SU-DHL-6 (cell line): Measurements from ENCODE around the gene TMPRSS9.

Experiments
- H2AFZ ChIP-seq: fragments of 200-600 bp; sonication (generic); 2 replicates; pipeline ENCODE4 v1.6.1; 2014; ENCODE audit warnings: low read depth, mild to moderate bottlenecking, moderate library complexity, mixed read lengths, antibody characterized with exemption, low read length; ENCODE audit not compliant: severe bottlenecking
- H3F3A ChIP-seq: fragments of 200-600 bp; shearing (Covaris generic); 2 replicates; pipeline ENCODE4 v1.6.0; 2016; ENCODE audit warnings: antibody characterized with exemption, mild to moderate bottlenecking; ENCODE audit not compliant: insufficient read depth
- H3K27ac ChIP-seq: fragments of 200-600 bp; sonication (generic); 2 replicates; pipeline ENCODE4 v1.5.1; 2016; ENCODE audit warnings: low read depth, mild to moderate bottlenecking, low read length, moderate library complexity, mixed read lengths
- H3K27me3 ChIP-seq: fragments of 200-600 bp; sonication (generic), shearing (Covaris generic); 2 replicates; pipeline ENCODE4 v1.6.0; 2014; ENCODE audit warnings: mild to moderate bottlenecking, low read length
- H3K36me3 ChIP-seq: fragments of 200-600 bp; sonication (generic); 2 replicates; pipeline ENCODE4 v1.6.1; 2014; ENCODE audit warnings: mild to moderate bottlenecking, low read length, mixed read lengths
- H3K4me2 ChIP-seq: fragments of 300-600, 200-600 bp; shearing (Covaris generic), sonication (generic); 2 replicates; pipeline ENCODE4 v1.6.0; 2014; ENCODE audit warnings: low read length, low read depth, mild to moderate bottlenecking; ENCODE audit not compliant: poor library complexity, severe bottlenecking
- H3K4me3 ChIP-seq: fragments of 200-600 bp; sonication (generic); 2 replicates; pipeline ENCODE4 v1.5.1; 2014; ENCODE audit warnings: antibody characterized with exemption, low read length, mild to moderate bottlenecking, mixed read lengths; ENCODE audit not compliant: insufficient read depth, poor library complexity, severe bottlenecking
- H3K79me2 ChIP-seq: fragments of 200-600 bp; sonication (generic); 2 replicates; pipeline ENCODE4 v1.6.1; 2014; ENCODE audit warnings: mild to moderate bottlenecking, low read length, moderate library complexity; ENCODE audit not compliant: insufficient read depth
- H3K9ac ChIP-seq: fragments of 200-600 bp; sonication (generic); 2 replicates; pipeline ENCODE4 v1.7.0; 2014; ENCODE audit warnings: mild to moderate bottlenecking, low read length
- H3K9me2 ChIP-seq: fragments of 200-600 bp; sonication (generic); replicated peaks from 2 replicates; pipeline ENCODE4 v1.6.1; 2014; ENCODE audit warnings: low read length; ENCODE audit not compliant: insufficient read depth
- H3K9me3 ChIP-seq: fragments of 200-600 bp; sonication (generic); 2 replicates; pipeline ENCODE4 v1.6.1; 2014; ENCODE audit warnings: low read length, mixed read lengths; ENCODE audit not compliant: insufficient read depth
- H4K20me1 ChIP-seq: fragments of 200-600 bp; sonication (generic); 2 replicates; pipeline ENCODE4 v1.6.1; 2014; ENCODE audit warnings: low read depth, mild to moderate bottlenecking, antibody characterized with exemption, low read length, moderate library complexity, mixed read lengths
- CTCF ChIP-seq: fragments of 200-600 bp; sonication (generic); IDR thresholded peaks from one replicate; pipeline ENCODE4 v1.5.1; 2017; ENCODE audit warnings: antibody characterized with exemption, mild to moderate bottlenecking, low read length, moderate library complexity; ENCODE audit not compliant: insufficient read depth, poor library complexity, severe bottlenecking
- EZH2phosphoT487 ChIP-seq: fragments of 200-600 bp; sonication (generic), shearing (Covaris generic); conservative IDR thresholded peaks from 2 replicates; pipeline ENCODE4 v1.6.1; 2018; ENCODE audit warnings: mild to moderate bottlenecking, antibody characterized with exemption, low read length, moderate library complexity, mixed read lengths

Gene TMPRSS9

GRCh38 chr19:2334986-2335846 lies 24.8 kb upstream of the TMPRSS9 start:
- 0 out of 2 replicates have a peak, but pooled peaks cover 4% of the 10 kb centered on the region for H4K20me1 ChIP-seq
- no peaks in the 10 kb centered on the region for H3K9me3 ChIP-seq
- no peaks in the 10 kb centered on the region for H3K36me3 ChIP-seq
- H3K4me3 ChIP-seq, result no peak overlapping the region
- H3K79me2 ChIP-seq, result no peaks in the 10 kb centered on the region
- no peak overlapping the region for H3K27ac ChIP-seq
- no peak overlapping the region for H2AFZ ChIP-seq
- no peak overlapping the region for H3K9ac ChIP-seq
- H3K9me2 ChIP-seq, result no peaks in the 10 kb centered on the region
- no peak overlapping the region for H3K4me2 ChIP-seq
- no peak for TF ChIP-seq EZH2phosphoT487
- no peak for TF ChIP-seq CTCF
- H3F3A ChIP-seq, result 0 out of 2 replicates have a peak, but pooled peaks cover 4% of the 10 kb centered on the region
- H3K27me3 ChIP-seq, result no peaks in the 10 kb centered on the region

GRCh38 chr19:2335848-2336247 lies 24.2 kb upstream of the TMPRSS9 start:
- no peaks in the 10 kb centered on the region for H3K79me2 ChIP-seq
- 0 out of 2 replicates have a peak, but pooled peaks cover 4% of the 10 kb centered on the region for H3F3A ChIP-seq
- H2AFZ ChIP-seq, result no peak overlapping the region
- no peak overlapping the region for H3K27ac ChIP-seq
- TF ChIP-seq CTCF (no peak), EZH2phosphoT487 (no peak)
- no peak overlapping the region for H3K4me3 ChIP-seq
- H3K9ac ChIP-seq, result no peak overlapping the region
- H3K27me3 ChIP-seq, result no peaks in the 10 kb centered on the region
- no peak overlapping the region for H3K4me2 ChIP-seq
- no peaks in the 10 kb centered on the region for H3K9me2 ChIP-seq
- H3K9me3 ChIP-seq, result no peaks in the 10 kb centered on the region
- 0 out of 2 replicates have a peak, but pooled peaks cover 4% of the 10 kb centered on the region for H4K20me1 ChIP-seq
- H3K36me3 ChIP-seq, result no peaks in the 10 kb centered on the region

GRCh38 chr19:2336528-2337328 lies 23.3 kb upstream of the TMPRSS9 start:
- no peaks in the 10 kb centered on the region for H3K79me2 ChIP-seq

More at GRCh38 chr19:2336528-2337328, 23.3 kb upstream of the TMPRSS9 start:
- H3K9me3 ChIP-seq, result no peaks in the 10 kb centered on the region
- H3K27me3 ChIP-seq, result no peaks in the 10 kb centered on the region
- no peak overlapping the region for H2AFZ ChIP-seq
- no peaks in the 10 kb centered on the region for H3F3A ChIP-seq
- 0 out of 2 replicates have a peak, but pooled peaks cover 2% of the 10 kb centered on the region for H4K20me1 ChIP-seq
- no peaks in the 10 kb centered on the region for H3K9me2 ChIP-seq
- no peak for TF ChIP-seq CTCF
- no peak for TF ChIP-seq EZH2phosphoT487
- H3K36me3 ChIP-seq, result no peaks in the 10 kb centered on the region
- H3K9ac ChIP-seq, result no peak overlapping the region
- H3K27ac ChIP-seq, result no peak overlapping the region
- H3K4me2 ChIP-seq, result no peak overlapping the region
- H3K4me3 ChIP-seq, result no peak overlapping the region
